ENCODE data around the gene CERS4.

Gene CERS4

GRCh38 chr19:8311461-8312260 is 102.5 kb downstream of the CERS4 start:
- FAIRE-seq = no peak
- DNase-seq (ENCODE audit: insufficient read length, low spot score) = no peak
- TF ChIP-seq POU2F2 (IDR thresholded peaks at IDR 0.05; ENCODE audit: low read depth, low read length) (no peak), POLR2AphosphoS5 (IDR thresholded peaks at IDR 0.05; ENCODE audit: low read depth, low read length) (no peak), TAF1 (IDR thresholded peaks at IDR 0.05; ENCODE audit: low read depth, low read length) (no peak), SPI1 (IDR thresholded peaks at IDR 0.05; ENCODE audit: low read depth, low read length) (no peak), PAX5 (IDR thresholded peaks at IDR 0.05; ENCODE audit: insufficient read depth, low read length, severe bottlenecking) (no peak), POLR2A (IDR thresholded peaks at IDR 0.05; ENCODE audit: low read depth, low read length) (no peak)
